G401.6 (cell line): ENCODE results near the gene NPM1.
"Not testable (repeated sequence)": the region's sequence is repeated elsewhere in the genome, so short reads cannot be mapped to it uniquely, and the experiment has no call there.

Source experiments
- FAIRE-seq: peaks from 2 replicates; lab custom pipeline; 2012; peaks lifted over from hg19 to GRCh38; lab: Jason Lieb, UNC

Gene NPM1

GRCh38 chr5:171387345-171387969 lies at the start of gene NPM1:
TSS of gene NPM1 (plus strand) at chr5:171387849. CDS start at chr5:171387949, 100 bp downstream.
- FAIRE-seq = peak; percentile 97

GRCh38 chr5:171340042-171340441 lies 47.6 kb upstream of the NPM1 start:
- no peak for FAIRE-seq

GRCh38 chr5:171340491-171340890 lies 47.2 kb upstream of the NPM1 start:
- FAIRE-seq = no peak

- peak; percentile 94 for FAIRE-seq
Measured at GRCh38 chr5:171342362-171343111, 45.1 kb upstream of the NPM1 start.

GRCh38 chr5:171344936-171345608 lies 42.6 kb upstream of the NPM1 start:
- FAIRE-seq = no peak

- FAIRE-seq = no peak
Measured at GRCh38 chr5:171351536-171352073, 36.0 kb upstream of the NPM1 start.

GRCh38 chr5:171355302-171355724 lies 32.3 kb upstream of the NPM1 start:
- FAIRE-seq = no peak

- FAIRE-seq = no peak
Measured at GRCh38 chr5:171357843-171358242, 29.8 kb upstream of the NPM1 start.

GRCh38 chr5:171361151-171361550 lies 26.5 kb upstream of the NPM1 start:
- FAIRE-seq = not testable (repeated sequence)

- FAIRE-seq = not testable (repeated sequence)
Measured at GRCh38 chr5:171363249-171363648, 24.4 kb upstream of the NPM1 start.

- FAIRE-seq = no peak
Measured at GRCh38 chr5:171363846-171364245, 23.8 kb upstream of the NPM1 start.

GRCh38 chr5:171365351-171365750 lies 22.3 kb upstream of the NPM1 start:
- FAIRE-seq = peak; percentile 78

- no peak for FAIRE-seq
Measured at GRCh38 chr5:171366645-171367044, 21.0 kb upstream of the NPM1 start.

- no peak for FAIRE-seq
Measured at GRCh38 chr5:171367424-171368370, 20.0 kb upstream of the NPM1 start.

GRCh38 chr5:171369056-171369455 lies 18.6 kb upstream of the NPM1 start:
- no peak for FAIRE-seq

GRCh38 chr5:171369898-171370297 lies 17.8 kb upstream of the NPM1 start:
- FAIRE-seq = no peak

- not testable (repeated sequence) for FAIRE-seq
Measured at GRCh38 chr5:171370881-171371280, 16.8 kb upstream of the NPM1 start.

GRCh38 chr5:171371326-171371725 lies 16.3 kb upstream of the NPM1 start:
- FAIRE-seq = no peak

- FAIRE-seq = no peak
Measured at GRCh38 chr5:171379961-171380360, 7.7 kb upstream of the NPM1 start.

GRCh38 chr5:171384416-171384815 lies 3.2 kb upstream of the NPM1 start:
- FAIRE-seq = not testable (repeated sequence)

GRCh38 chr5:171384999-171385398 lies 2.6 kb upstream of the NPM1 start:
- not testable (repeated sequence) for FAIRE-seq
